AG08396 (cell line): Measurements from ENCODE around the gene PLEKHG1.

Source experiments
- DNase-seq: peaks from one replicate; pipeline ENCODE4 v3.0.0; 2012; ENCODE audit warnings: low spot score, mixed read lengths

Gene PLEKHG1

DNA sequence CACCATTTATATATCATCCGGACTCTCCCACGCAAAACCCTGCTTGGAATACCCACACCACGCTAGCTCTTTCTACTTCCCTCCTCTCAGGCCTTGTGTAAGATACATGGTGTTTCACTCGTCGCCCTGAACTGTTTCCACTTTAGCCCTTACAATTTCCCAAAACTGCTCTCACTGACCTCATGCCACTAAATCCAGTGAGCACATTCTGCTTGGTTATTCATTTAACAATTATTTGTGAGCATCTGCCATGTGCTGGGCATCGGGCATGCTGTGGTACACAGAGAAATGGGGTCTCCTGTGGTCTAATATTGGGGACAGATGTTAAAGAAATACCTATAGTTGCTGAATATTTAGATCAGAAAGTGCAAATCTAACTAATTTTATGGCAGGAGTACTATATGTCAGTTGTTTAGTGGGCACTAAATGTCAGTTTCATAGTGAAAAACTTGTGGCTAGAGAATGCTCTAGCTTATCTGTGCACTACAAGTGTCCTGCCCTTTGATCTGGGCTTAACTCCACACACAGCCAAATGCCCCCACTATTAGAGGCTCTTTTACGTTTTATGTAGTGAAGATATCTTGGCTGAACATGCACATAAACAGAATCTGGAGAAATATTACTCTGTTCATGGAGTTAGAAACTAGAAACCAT lies 41.0 kb downstream of the PLEKHG1 start:
- no peak for DNase-seq

GRCh38 chr6:150641398-150642139 lies 41.9 kb downstream of the PLEKHG1 start:
- no peak for DNase-seq

- DNase-seq: no peak
Measured at GRCh38 chr6:150646228-150646627, 46.5 kb downstream of the PLEKHG1 start.

GRCh38 chr6:150647051-150647450 lies 47.4 kb downstream of the PLEKHG1 start:
- DNase-seq: no peak
